Sigmoid colon (tissue), 7 donors: ENCODE measurements around the gene ZNF786. TPM values are rescaled to one million over a fixed set of nuclear protein-coding genes. Genes with fewer than 3 reads are reported as not detected.

ENCODE experiments used
- DNase-seq: peaks from one replicate; pipeline ENCODE4 v3.0.0-alpha.2; 2019
- H3K27ac ChIP-seq, 4 donors: fragments of 200-600 bp; sonication (generic); one replicate each; pipeline ENCODE4 v1.5.1; 2016 to 2019; ENCODE audit warnings: mild to moderate bottlenecking in 1 of 4
- H3K27me3 ChIP-seq, 3 donors: fragments of 200-600 bp; sonication (generic); one replicate each; pipeline ENCODE4 v1.5.1; 2019; ENCODE audit warnings: mild to moderate bottlenecking in 1 of 3
- H3K36me3 ChIP-seq, 4 donors: fragments of 200-600 bp; sonication (generic); one replicate each; pipeline ENCODE4 v1.5.1; 2016 to 2019
- H3K4me1 ChIP-seq, 4 donors: fragments of 200-600 bp; sonication (generic); one replicate each; pipeline ENCODE4 v1.5.1; 2017 to 2019
- H3K4me3 ChIP-seq, 4 donors: fragments of 200-600 bp; sonication (generic); one replicate each; pipeline ENCODE4 v1.5.1; 2017 to 2019; ENCODE audit warnings: mild to moderate bottlenecking in 2 of 4, moderate library complexity in 1 of 4
- H3K9me3 ChIP-seq, 4 donors: fragments of 200-600 bp in 3 of 4; sonication (generic) in 3 of 4; one replicate each; pipeline versions ENCODE4 v1.5.1 to v1.6.1; 2013 to 2019
- EP300 ChIP-seq, 4 donors: sonication (generic); formaldehyde crosslinking; IDR thresholded peaks; one replicate each; pipeline ENCODE4 v1.6.1; 2017; ENCODE audit warnings: antibody characterized with exemption in 4 of 4
- POLR2A ChIP-seq, 2 donors: fragments of 450-650 bp; IDR thresholded peaks; one replicate each; pipeline ENCODE4 v1.6.1; 2016; ENCODE audit warnings: antibody characterized with exemption in 2 of 2, mild to moderate bottlenecking in 2 of 2, moderate library complexity in 2 of 2
- POLR2AphosphoS5 ChIP-seq, 4 donors: sonication (generic); formaldehyde crosslinking; IDR thresholded peaks; one replicate each; pipeline ENCODE4 v1.6.1; 2017; ENCODE audit warnings: antibody characterized with exemption in 4 of 4
- WGBS, 2 donors: extraction: QIAGEN DNeasy Blood & Tissue Kit; methylation state at CpG; one replicate each; pipeline ENCODE4 v1.1.7; 2013; 5-methylcytosine and 5-hydroxymethylcytosine counted together
- intact Hi-C: fragments of 100-400 bp; cut with DNase I; formaldehyde crosslinking; loops from one replicate; pipeline ENCODE4 v1.15.1; 2023
- polyA plus RNA-seq, 3 donors: library from polyadenylated mRNA; stranded (reverse); fragments of 200-250 nt; gene quantifications; one replicate each; pipeline ENCODE4 v1.2.3, GENCODE V29; 2013
- total RNA-seq, 4 donors: library from RNA; depleted of rRNA; stranded (reverse); fragments of >200 nt; gene quantifications; one replicate each; pipeline ENCODE4 v1.1.0, GENCODE V29; 2016
- TF ChIP-seq, protein P1 (sequence below), 4 experiments: fragments of 450-650 bp in 3 of 4; fragments of 200-600 bp in 1 of 4; IDR thresholded peaks; one replicate each; pipeline ENCODE4 v1.5.1; 2016 to 2019; ENCODE audit warnings: antibody characterized with exemption in 4 of 4, mild to moderate bottlenecking in 3 of 4, moderate library complexity in 2 of 4
- donor health status: healthy with polysubstance abuse.
- donor health status: Bipolar disorder and iron deficiency.
- donor health status: healthy.

ZNF786 gene
- total and polyA plus RNA-seq, 7 donors: 0.60 to 6.9 (median 3.8) TPM

DNA sequence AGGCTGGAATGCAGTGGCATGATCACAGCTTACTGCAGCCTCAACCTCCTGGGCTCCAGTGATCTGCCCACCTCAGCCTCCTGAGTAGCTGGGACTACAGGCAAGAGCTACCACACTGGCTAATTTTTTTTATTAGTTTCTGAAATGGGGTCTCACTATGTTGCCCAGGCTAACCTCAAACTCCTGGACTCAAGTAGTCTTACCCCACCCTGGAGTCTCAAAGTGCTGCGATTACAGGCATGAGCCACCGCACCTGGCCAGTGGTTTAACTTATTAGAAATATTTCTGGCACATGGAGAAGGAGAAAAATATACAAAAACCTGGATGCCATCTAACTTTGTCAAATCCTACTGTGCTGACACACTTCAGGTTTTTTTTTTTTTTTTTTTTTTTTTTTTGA is 15.2 kb downstream of the ZNF786 start:
- Histone ChIP-seq H3K4me1 (no peaks in the 10 kb centered on the region), H3K9me3 (no peaks in the 10 kb centered on the region), H3K4me3 (no peak overlapping the region), H3K27ac (no peak overlapping the region), H3K27me3 (no peaks in the 10 kb centered on the region), H3K36me3 (peaks cover 0 to 57% (median 19%) of the 10 kb centered on the region in 4 donors)
- DNase-seq: peak; percentile 22
- WGBS, 2 donors: 96 to 97% methylated on average over 2 of the region's 2 CpGs
- TF ChIP-seq POLR2AphosphoS5 (IDR thresholded peaks at IDR 0.05): no peak
- TF ChIP-seq, protein P1, sequence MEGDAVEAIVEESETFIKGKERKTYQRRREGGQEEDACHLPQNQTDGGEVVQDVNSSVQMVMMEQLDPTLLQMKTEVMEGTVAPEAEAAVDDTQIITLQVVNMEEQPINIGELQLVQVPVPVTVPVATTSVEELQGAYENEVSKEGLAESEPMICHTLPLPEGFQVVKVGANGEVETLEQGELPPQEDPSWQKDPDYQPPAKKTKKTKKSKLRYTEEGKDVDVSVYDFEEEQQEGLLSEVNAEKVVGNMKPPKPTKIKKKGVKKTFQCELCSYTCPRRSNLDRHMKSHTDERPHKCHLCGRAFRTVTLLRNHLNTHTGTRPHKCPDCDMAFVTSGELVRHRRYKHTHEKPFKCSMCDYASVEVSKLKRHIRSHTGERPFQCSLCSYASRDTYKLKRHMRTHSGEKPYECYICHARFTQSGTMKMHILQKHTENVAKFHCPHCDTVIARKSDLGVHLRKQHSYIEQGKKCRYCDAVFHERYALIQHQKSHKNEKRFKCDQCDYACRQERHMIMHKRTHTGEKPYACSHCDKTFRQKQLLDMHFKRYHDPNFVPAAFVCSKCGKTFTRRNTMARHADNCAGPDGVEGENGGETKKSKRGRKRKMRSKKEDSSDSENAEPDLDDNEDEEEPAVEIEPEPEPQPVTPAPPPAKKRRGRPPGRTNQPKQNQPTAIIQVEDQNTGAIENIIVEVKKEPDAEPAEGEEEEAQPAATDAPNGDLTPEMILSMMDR (IDR thresholded peaks at IDR 0.05): no peak
- no peak for TF ChIP-seq EP300 (IDR thresholded peaks at IDR 0.05)
- no peak for TF ChIP-seq POLR2A (IDR thresholded peaks at IDR 0.05)
- intact Hi-C loops: no loop called here

DNA sequence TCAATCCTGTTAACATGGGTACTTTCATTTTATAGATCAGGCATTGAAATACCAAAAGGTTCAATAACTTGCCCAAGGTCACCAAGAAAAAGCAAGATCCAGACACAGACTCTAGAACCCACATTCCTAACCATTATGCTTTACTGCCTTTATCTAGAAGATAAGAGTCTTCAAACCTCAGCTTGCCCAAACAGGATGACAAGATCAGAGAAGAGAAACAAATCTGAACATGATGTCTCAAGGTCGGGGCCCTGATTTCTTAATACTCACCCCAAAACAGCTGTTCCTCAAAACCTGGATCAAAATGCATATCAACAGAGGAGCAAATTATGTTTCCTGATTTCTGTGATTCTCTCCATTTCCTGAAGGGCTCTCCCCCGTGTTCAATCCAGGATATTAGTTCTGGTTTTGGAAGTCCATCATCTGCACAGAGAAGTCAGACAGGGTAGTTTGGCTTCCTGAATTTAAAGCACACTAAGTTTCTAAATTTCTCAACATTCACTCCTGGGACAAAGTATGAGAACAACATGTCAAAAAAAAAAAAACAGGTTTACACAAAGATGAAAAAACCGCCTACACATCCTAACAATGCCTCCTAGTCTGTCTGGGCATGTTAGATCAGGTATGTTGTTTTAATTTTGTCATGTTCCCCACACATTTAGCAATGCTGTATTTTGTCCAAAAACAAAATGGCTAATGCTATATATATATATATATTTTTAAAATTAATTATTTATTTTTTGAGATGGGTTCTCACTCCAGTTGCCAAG is 16.2 kb downstream of the ZNF786 start:
- 81 to 88% methylated on average over 3 of the region's 3 CpGs for WGBS, 2 donors
- Histone ChIP-seq H3K27me3 (no peaks in the 10 kb centered on the region), H3K27ac (no peak overlapping the region), H3K4me3 (no peak overlapping the region), H3K9me3 (no peaks in the 10 kb centered on the region), H3K36me3 (peaks cover 0 to 63% (median 18%) of the 10 kb centered on the region in 4 donors), H3K4me1 (no peaks in the 10 kb centered on the region)
- intact Hi-C loops: no loop called here
- DNase-seq: no peak
- TF ChIP-seq EP300 (IDR thresholded peaks at IDR 0.05): no peak
- TF ChIP-seq, protein P1 (IDR thresholded peaks at IDR 0.05): no peak
- no peak for TF ChIP-seq POLR2AphosphoS5 (IDR thresholded peaks at IDR 0.05)
- TF ChIP-seq POLR2A (IDR thresholded peaks at IDR 0.05): no peak

DNA sequence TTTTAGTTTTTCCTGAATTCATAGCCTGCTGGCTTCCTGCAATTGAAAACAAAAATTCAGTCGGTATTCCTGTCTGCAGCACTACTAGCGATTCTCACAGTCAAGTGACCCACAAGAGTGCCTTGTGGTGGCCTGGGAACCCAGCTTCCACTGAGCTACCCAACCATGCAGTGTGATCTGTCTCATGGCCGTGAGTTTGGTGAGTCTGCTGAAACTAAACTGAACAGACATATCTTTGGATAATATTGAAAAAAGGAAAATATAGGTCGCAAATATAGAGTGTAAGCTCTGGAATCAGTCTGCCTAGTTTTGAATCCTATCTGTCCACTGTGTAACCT is 18.1 kb downstream of the ZNF786 start:
- TF ChIP-seq, protein P1 (IDR thresholded peaks at IDR 0.05): no peak
- TF ChIP-seq POLR2A (IDR thresholded peaks at IDR 0.05) (no peak), POLR2AphosphoS5 (IDR thresholded peaks at IDR 0.05) (no peak), EP300 (IDR thresholded peaks at IDR 0.05) (no peak)
- intact Hi-C loops: loop anchor here (2.0 kb wide), 1 partner anchor 18 kb away; the partner anchor contains the start of gene ZNF786
- Histone ChIP-seq H3K27ac (peak overlapping the region in 2 of 4 donors; percentile 22 to 42), H3K36me3 (peaks cover 0 to 66% (median 19%) of the 10 kb centered on the region in 4 donors), H3K27me3 (no peaks in the 10 kb centered on the region), H3K4me1 (no peaks in the 10 kb centered on the region), H3K4me3 (no peak overlapping the region), H3K9me3 (no peaks in the 10 kb centered on the region)
- 93 to 97% methylated on average over 4 of the region's 4 CpGs for whole genome bisulfite sequencing, 2 donors
- peak; percentile 25 for DNase-seq

DNA sequence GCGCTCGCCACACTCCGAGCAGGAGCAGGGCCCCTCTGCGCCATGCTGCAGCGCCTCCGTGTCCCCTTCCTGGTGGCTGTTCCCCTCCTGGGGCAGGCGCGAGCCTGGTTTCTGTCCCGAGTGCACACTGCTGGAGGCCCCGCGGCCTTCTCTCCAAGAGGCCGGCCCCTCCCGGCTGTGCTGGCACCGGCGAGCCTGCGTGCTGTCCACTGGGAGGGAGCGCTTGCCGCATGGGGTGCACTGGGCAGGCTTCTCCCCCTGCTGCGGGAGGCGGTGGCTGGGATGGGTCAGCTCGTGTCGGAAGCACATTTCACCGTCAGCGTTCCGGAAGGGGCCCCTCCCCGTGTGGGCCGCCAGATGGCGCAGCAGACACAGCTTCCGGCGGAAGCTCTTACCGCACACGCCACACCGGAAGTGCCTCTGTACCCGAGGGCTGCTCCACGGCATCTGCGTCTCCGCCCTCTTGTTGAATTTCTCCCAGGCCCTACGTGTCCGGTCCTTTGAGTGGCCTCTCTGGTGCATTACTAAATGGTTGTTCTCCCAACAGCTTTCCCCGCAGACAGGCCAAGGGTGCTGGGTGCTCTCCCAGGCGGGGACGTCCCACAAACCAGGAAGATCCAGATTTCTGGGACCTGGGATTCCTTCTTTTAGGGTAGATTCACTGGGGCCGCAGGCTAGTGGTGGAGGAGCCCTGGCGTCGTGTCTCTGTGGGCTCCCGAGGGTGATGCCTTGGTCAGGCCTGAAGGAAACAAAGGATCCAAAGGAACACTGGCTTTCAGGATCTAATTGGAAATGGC is 18.7 kb downstream of the ZNF786 start:
- Histone ChIP-seq H3K27ac (peak overlapping the region in 3 of 4 donors; percentile 22 to 42 (median 39)), H3K9me3 (no peaks in the 10 kb centered on the region), H3K36me3 (peaks cover 0 to 60% (median 19%) of the 10 kb centered on the region in 4 donors), H3K27me3 (no peaks in the 10 kb centered on the region), H3K4me1 (no peaks in the 10 kb centered on the region), H3K4me3 (no peak overlapping the region)
- DNase-seq: peak; percentile 34
- 89 to 92% methylated on average over 46 of the region's 46 CpGs for WGBS, 2 donors
- TF ChIP-seq EP300 (IDR thresholded peaks at IDR 0.05) (no peak), POLR2AphosphoS5 (IDR thresholded peaks at IDR 0.05) (peak in 1 of 4 donors; percentile 13)
- intact Hi-C loops: loop anchor here (2.0 kb wide), 1 partner anchor 19 kb away; the partner anchor contains the start of gene ZNF786

DNA sequence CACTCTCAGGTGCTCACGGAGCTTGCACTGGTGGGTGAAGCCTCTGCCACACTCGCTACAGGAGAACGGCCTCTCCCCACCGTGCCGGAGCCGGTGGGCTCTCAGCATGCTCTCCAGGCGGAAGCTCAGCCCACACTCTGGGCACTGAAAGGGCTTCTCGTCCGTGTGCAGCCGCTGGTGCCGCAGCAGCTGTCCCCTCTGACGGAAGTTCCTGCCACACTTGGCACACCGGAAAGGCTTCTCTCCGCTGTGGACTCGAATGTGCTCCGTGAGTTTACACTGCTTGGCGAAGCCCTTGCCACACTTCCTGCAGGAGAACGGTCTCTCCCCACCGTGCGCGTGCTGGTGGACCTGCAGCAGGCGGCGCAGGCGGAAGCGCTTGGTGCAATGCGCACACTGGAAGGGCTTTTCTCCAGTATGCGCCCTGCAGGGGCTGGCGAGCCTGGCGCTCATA is 19.3 kb downstream of the ZNF786 start:
- no peaks in the 10 kb centered on the region for H3K4me1 ChIP-seq
- WGBS, 2 donors: 97% methylated on average over 29 of the region's 29 CpGs
- H3K36me3 ChIP-seq: peaks cover 0 to 55% (median 19%) of the 10 kb centered on the region in 4 donors
- no peak for TF ChIP-seq EP300 (IDR thresholded peaks at IDR 0.05)
- no peak for TF ChIP-seq POLR2A (IDR thresholded peaks at IDR 0.05)
- TF ChIP-seq, protein P1 (IDR thresholded peaks at IDR 0.05): no peak
- no peak for TF ChIP-seq POLR2AphosphoS5 (IDR thresholded peaks at IDR 0.05)
- peak; percentile 36 for DNase-seq
- no peak overlapping the region for H3K4me3 ChIP-seq
- intact Hi-C loops: no loop called here
- H3K27ac ChIP-seq: peak overlapping the region in 1 of 4 donors; percentile 22
- no peaks in the 10 kb centered on the region for H3K9me3 ChIP-seq
- no peaks in the 10 kb centered on the region for H3K27me3 ChIP-seq
